Stimulated activated CD8-positive, alpha-beta memory T cell treated with anti-CD3 and anti-CD28 coated beads, Interleukin-15, amount 100 ng/mL, for 4 hours (primary cell): ENCODE results near the gene CAPG.
"Not testable (repeated sequence)": the region's sequence is repeated elsewhere in the genome, so short reads cannot be mapped to it uniquely, and the experiment has no call there.

ENCODE experiments used
- DNase-seq, 2 donors: peaks; one replicate each; pipeline ENCODE4 v3.0.0-alpha.2; 2020; ENCODE audit warnings: low read depth in 2 of 2

The CAPG gene

GRCh38 chr2:85420536-85421259 lies 10.5 kb upstream of the CAPG start:
- peak; percentile 67 to 76 for DNase-seq

GRCh38 chr2:85419009-85419675 lies 9.0 kb upstream of the CAPG start:
- no peak for DNase-seq

- DNase-seq, result peak; percentile 62
Measured at GRCh38 chr2:85418132-85419008, 8.2 kb upstream of the CAPG start, which contains the start of gene SH2D6. Gene SH2D6, plus strand, starts transcription at chr2:85418714. Its CDS starts 10,752 bp downstream, at chr2:85429466.

GRCh38 chr2:85415980-85416650 lies 5.9 kb upstream of the CAPG start:
- no peak for DNase-seq

DNA sequence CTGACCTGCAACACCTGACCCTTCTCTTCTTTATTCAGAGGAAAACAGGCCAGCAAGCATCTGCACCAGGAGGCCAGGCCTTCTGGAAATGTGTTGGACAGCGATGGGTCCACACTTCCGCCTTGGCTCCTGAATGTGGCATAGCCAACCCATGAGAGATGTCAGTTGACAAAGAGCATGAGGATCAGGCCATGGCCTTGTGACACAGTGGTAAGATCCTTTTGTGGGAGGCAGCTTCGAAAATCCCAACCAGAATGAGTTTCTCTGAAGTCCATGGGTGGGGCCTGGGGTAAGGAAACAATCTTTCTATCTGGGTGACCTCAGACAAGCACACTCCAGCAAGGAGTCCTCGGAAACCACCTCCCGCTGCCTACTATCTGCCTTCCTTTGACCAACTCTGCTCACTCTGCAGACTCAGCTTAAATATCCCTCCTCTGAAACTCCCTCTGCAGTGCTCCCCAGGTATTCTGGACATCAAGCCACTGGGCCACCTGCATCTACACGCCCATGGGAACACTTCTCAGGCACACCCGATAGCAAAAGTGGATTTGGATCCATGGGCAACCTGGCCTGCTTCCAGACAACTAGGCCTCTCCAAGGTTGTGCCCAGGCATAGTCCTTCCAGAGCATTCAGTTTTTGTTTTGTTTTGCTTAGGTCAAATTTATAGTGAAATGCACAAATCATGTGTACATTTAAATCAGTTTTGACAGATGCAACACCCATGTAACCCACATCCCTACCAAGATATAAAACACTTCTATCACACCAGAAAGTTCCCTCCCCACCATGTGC lies 4.8 kb upstream of the CAPG start:
- no peak for DNase-seq

DNA sequence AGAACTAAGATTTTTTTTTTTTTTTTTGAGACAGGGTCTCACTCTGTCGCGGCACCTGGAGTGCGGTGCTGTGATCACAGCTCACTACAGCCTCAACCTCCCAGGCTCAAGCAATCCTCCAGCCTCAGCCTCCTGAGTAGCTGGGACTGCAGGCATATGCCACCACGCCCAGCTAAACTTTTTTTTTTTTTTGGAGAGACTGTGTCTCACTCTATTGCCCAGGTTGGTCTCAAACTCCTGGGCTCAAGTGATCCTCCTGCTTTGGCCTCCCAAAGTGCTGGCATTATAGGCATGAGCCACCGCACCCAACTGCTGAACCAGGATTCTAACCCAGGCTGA lies 4.2 kb upstream of the CAPG start:
- DNase-seq, result not testable (repeated sequence)

GRCh38 chr2:85413592-85414420 lies 3.6 kb upstream of the CAPG start:
- peak in 1 of 2 donors; percentile 45 for DNase-seq

GRCh38 chr2:85411405-85411748 lies 1.2 kb upstream of the CAPG start:
- no peak for DNase-seq

- no peak for DNase-seq
Measured at GRCh38 chr2:85410584-85411404, 628 bp upstream of the CAPG start.

DNA sequence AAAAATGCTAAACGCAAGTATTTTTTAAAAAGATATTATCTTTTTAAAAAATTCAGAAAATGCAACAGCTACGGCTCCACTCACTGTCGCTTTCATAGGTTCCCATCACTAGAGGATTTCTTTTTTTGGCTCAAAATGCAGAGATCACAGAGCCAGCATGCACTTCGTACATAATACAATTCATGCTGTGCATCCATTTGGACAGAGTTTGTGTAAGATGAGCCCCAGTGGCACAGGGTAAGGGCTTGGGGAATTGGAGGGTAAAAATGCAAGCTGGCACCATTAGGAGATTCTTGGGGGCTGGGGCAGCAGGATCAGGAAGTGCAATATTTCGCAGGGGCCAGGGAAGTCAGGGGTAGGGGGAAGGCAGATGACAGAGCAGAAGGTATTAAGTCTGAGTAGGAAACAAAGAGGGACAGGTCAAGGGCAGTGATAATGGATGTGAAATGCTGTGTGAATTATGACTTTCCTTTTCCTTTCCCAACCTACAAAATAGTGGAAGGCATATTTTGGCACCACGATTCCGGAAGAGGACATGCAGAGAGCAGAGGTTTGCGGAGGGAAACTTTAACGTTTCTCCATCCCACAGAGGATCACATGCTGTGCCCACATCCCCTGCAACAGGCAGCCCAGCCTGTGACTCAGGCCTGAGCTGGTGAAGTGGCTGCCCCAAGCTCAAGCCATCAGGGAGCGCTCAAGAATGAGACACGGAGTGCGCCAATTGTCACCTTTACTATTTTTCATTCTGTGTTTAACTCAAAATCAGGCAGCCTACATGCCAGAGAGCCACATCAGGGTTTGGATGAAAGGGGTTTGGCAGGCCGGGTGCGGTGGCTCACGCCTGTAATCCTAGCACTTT lies 4.7 kb downstream of the CAPG start:
- DNase-seq, result peak; percentile 45 to 48

GRCh38 chr2:85401844-85402243 lies 8.3 kb downstream of the CAPG start:
- no peak for DNase-seq

DNA sequence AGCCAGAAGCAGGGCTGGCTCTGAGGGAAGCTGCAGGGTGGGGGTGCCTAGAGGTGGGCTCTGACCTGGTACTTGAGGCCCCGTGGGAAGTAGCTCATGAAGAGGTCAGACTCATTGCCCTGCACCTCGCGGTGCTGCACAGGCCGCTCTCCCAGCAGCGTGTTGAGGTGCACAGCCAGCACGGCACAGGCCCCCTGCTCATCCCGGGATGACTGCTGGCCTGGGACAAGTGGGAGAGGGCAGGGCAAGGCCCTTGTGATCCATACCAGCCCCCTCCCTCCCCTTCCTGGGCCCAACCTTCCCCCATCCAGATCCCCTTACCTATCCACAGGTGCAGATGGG lies 8.7 kb downstream of the CAPG start:
- DNase-seq, result no peak

DNA sequence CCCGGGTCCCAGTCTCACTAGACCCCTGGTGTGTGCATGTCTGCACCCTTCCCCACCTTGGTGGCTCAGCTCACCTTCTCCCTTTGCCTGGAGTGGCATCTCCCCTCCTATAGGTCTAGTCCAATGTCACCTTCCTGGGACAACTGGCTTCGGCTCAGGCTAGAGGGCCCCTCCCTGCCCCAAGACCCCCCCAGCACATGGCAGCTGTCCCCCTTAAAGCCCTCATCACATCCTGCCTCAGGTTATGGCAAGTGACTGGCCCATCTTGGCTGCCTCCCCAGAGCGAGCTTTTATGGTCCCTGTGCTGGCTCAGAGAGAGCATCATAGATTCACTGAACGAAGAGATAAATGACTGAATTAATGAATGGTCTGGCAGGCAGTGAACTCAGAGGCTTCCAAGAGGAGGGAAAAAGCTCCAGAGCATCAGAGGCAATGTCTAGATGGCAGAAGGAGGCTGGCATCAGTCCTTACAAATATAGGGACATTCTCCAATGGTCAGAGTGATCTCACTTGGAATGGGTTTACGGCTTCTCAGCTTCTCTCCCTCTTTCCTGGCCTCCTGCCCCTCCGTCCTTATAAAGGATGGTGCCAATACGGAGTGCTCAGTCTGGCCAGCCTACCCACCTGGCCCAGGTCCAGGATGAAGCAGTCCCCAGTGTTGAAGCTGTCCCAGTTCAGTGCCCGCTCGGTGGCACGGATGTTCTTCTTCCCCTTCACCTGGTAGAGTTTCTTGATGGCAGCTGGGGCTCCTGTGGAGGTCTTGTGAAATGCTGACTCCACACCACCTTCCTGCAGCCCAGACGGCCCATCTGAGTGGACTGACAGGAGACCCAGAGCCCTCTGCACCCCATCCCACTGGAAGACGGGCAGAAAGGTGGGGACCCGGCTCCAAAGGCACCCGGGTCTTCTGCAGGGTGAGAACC lies 9.4 kb downstream of the CAPG start:
- no peak for DNase-seq

DNA sequence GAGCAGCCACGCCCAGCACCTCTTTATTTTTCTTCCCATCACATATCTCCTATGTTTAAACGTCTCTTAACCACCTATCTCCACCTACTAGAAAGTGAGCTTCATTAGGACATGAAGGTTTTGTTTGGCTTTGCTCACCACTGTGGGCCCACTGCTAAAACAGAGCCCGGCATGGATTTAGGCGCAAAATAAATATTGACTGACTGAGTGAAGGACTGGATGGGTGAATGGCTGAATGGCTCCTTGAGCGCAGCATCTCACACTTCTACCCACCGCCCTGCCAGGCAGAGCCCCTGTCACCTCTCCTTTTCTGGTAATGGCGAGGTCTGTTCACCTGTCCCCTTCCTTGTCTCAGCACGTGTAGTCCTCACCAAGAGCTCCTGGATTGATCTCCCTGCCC lies 10.1 kb downstream of the CAPG start:
- no peak for DNase-seq

DNA sequence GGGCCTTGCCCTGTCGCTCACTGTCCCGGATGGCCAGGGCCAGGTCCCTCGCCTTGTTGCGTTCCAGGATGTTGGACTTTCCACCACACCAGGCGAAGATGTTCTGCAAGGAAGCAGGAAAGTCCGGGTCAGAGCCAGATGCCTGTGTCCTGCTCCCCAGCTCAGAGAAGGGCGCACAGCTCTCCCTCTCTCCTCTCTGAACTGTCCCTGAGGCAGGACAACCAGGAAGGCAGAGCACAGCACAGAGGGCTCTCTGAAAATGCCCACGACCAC lies 11.0 kb downstream of the CAPG start:
- DNase-seq, result no peak

GRCh38 chr2:85398426-85399182 lies 11.6 kb downstream of the CAPG start:
- no peak for DNase-seq

DNA sequence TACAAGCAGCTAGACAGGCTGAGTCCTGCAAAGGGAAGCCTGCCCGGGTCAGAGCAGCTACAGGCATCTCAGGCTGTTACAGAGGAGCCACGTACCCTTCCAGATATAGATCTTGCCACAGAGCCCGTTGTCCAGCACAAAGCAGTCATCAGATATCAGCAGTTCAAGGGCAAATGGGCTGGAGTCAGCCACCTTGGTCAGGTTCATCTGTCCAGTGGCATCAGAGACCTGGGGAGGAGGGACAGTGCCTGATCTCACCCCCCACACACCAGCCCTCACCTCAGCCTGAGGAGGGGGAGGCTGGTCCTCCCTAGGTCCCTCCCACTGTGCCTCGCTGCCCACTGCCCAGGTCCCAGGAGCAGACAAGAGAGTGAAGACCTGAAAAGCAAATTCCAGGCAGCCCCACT lies 12.2 kb downstream of the CAPG start:
- DNase-seq, result no peak
